Measurements from ENCODE around the gene ATP9B. TPM values are rescaled to one million over a fixed set of nuclear protein-coding genes. Genes with fewer than 3 reads are reported as not detected.

ATP9B gene
- total RNA-seq, 1 experiment from 2014 or later, result 17.8 TPM

DNA sequence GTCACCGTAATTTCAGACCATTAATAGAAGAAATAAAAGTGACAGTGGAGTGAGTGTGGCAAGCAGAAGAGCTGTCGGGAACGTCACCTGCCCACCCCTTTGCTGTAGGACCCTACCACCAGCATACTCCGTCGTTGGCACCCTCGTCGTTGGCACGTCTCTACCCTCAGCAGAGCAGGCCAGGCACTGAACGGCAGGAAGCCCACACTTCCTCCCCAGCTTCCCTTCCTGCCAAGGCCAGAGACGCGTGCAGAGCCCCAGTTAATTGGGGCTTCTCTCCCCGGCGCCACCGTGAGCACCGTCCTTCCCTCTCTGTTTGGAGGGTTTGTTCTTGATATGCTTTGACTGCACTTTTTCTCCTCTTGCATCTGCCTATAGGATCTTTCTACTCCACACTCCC lies 299.5 kb downstream of the ATP9B start:
- Histone ChIP-seq H3K27me3 (ENCODE audit: insufficient read depth, low read length) (no peaks in the 10 kb centered on the region), H4K20me1 (ENCODE audit: insufficient read depth) (no peaks in the 10 kb centered on the region), H3K27ac (ENCODE audit: low read depth, low read length) (no peak overlapping the region), H3K36me3 (ENCODE audit: control insufficient read depth in 1 of 2, insufficient read depth in 2 of 2, low read length in 2 of 2) (no peaks in the 10 kb centered on the region), H3K9me3 (ENCODE audit: control insufficient read depth in 1 of 2, insufficient read depth in 1 of 2, low read depth in 1 of 2, low read length in 2 of 2) (no peaks in the 10 kb centered on the region), H3K9ac (ENCODE audit: low read length) (no peak overlapping the region), H3K4me1 (ENCODE audit: control insufficient read depth in 1 of 2, insufficient read depth in 2 of 2, low read length in 2 of 2) (no peaks in the 10 kb centered on the region), H3K4me3 (replicated peaks in 1 of 2; ENCODE audit: low read depth in 1 of 2, low read length in 2 of 2) (no peak overlapping the region), H3K9me2 (ENCODE audit: insufficient read depth) (no peaks in the 10 kb centered on the region), H3K79me2 (ENCODE audit: insufficient read depth, low read length) (no peaks in the 10 kb centered on the region), H2AFZ (ENCODE audit: low read depth, low read length, poor library complexity, severe bottlenecking) (no peak overlapping the region), H3K4me2 (ENCODE audit: low read length) (no peak overlapping the region)
- ATAC-seq (no peak), DNase-seq (ENCODE audit: low read depth, low spot score) (no peak)
- no TSS peak for BruUV-seq (replicated peaks)
- TF ChIP-seq ZFX (IDR thresholded peaks at IDR 0.05) (no peak), SRF (IDR thresholded peaks at IDR 0.05; ENCODE audit: low read depth) (no peak), MAX (IDR thresholded peaks at IDR 0.05) (no peak), ZBTB33 (IDR thresholded peaks at IDR 0.05; ENCODE audit: extremely low read depth, insufficient replicate concordance, low read length) (no peak), CTCF (IDR thresholded peaks at IDR 0.05 in 2 of 3, conservative IDR thresholded peaks at IDR 0.05 in 1 of 3; ENCODE audit: borderline replicate concordance in 1 of 3, insufficient read depth in 1 of 3, low read depth in 2 of 3, low read length in 2 of 3) (no peak)
- TF ChIP-seq, protein P1, sequence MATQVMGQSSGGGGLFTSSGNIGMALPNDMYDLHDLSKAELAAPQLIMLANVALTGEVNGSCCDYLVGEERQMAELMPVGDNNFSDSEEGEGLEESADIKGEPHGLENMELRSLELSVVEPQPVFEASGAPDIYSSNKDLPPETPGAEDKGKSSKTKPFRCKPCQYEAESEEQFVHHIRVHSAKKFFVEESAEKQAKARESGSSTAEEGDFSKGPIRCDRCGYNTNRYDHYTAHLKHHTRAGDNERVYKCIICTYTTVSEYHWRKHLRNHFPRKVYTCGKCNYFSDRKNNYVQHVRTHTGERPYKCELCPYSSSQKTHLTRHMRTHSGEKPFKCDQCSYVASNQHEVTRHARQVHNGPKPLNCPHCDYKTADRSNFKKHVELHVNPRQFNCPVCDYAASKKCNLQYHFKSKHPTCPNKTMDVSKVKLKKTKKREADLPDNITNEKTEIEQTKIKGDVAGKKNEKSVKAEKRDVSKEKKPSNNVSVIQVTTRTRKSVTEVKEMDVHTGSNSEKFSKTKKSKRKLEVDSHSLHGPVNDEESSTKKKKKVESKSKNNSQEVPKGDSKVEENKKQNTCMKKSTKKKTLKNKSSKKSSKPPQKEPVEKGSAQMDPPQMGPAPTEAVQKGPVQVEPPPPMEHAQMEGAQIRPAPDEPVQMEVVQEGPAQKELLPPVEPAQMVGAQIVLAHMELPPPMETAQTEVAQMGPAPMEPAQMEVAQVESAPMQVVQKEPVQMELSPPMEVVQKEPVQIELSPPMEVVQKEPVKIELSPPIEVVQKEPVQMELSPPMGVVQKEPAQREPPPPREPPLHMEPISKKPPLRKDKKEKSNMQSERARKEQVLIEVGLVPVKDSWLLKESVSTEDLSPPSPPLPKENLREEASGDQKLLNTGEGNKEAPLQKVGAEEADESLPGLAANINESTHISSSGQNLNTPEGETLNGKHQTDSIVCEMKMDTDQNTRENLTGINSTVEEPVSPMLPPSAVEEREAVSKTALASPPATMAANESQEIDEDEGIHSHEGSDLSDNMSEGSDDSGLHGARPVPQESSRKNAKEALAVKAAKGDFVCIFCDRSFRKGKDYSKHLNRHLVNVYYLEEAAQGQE (IDR thresholded peaks at IDR 0.05; ENCODE audit: low read depth), result no peak
- ChIA-PET CTCF (no interaction called here), RAD21 (ENCODE audit: low non-redundant PET in 1 of 2, low total read pairs in 2 of 2, uncharacterized antibody in 2 of 2, unreplicated experiment in 2 of 2) (no interaction called here), POLR2A (no interaction called here)
- intact Hi-C loops (cut with micrococcal nuclease), result no loop called here

Measured in HCT116 (cell line).